Endothelial cell of hepatic sinusoid (primary cell): Measurements from ENCODE around the gene SYT1.

Experiments
- in situ Hi-C: cut with HindIII; loops from 2 replicates; pipeline ENCODE4 v1.10.0; 2017; ENCODE audit warnings: low sequenced_read_pairs

SYT1 gene

DNA sequence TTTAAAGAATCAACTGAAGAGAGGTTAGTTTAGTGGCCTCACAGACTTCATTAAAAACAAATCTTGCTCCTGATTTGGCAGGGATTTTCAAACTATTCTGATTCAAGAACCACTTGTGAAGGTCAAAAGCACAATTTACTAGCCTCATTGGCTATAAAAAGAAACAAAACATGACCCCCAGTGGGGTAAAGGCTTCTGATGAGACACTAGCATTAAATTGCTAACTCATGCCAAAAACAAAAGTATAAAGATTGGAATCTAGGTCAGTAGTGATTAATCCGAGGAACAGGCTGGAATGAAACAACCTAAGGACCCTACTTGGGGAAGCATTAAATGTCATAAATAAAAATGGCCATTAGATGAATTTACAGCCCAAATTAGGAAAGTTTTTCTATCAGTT is 513.9 kb downstream of the SYT1 start:
- in situ Hi-C loops = no loop called here

DNA sequence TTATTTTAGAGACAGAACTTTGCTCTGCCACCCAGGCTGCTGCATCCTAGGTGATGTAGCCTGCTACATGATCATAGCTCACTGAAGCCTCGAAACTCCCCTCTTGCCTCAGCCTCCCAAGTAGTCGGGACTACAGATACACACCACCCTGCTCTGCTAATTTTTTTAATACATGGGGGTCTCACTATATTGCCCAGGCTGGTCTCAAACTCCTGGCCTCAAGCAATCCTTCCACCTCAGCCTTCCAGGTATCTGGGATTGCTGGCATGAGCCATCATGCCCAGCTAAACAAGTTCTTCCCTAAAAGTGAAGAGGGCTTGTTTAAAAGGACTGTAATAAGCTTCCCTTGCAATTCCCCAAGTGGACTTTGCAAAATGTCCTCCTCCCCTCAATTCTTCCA is 515.8 kb downstream of the SYT1 start:
- in situ Hi-C loops = no loop called here

DNA sequence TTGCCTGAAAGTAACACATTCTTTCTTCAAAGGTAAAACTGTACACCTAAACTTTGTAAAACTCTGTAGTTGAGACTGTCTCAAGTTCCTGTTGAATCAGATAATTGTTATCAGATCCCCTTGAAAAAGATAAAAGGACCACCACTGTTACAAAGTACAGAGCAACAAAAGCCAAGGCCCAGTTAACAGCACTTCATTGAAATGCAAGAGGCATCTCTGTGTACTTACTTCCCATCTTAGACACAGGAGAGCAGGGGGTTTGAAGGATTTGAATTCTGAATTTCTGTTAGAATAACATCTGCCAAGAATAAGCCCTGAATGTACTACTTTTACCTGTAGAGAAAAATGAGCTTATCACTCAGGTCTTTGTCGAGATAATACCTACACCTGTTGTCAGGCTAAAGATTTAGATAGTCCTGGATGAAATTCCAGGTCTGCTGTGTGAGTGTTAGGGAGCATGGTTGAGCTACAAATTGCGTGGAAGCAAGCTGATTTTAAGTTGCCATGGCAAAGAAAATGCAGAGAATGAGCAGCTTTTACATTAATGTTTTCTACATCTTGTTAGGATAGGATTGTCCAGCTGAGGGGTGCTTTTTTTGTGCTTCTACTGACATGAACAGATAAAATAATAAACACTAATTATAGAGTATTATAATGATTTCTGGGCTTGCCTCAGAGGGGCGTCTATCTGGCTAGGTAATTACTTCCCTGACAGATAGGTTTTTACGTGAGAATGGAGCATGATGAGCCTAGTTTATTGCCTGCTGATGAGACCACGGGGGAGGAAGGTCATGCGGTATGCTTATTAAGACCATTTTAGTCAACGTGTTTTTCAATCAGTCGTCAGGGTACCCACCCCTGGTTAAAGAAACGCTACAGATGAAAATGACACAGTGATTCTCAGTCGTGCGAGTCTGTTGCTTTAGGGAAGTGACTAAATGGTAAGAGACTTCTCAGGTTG is 517.0 kb downstream of the SYT1 start:
- in situ Hi-C loops = no loop called here

DNA sequence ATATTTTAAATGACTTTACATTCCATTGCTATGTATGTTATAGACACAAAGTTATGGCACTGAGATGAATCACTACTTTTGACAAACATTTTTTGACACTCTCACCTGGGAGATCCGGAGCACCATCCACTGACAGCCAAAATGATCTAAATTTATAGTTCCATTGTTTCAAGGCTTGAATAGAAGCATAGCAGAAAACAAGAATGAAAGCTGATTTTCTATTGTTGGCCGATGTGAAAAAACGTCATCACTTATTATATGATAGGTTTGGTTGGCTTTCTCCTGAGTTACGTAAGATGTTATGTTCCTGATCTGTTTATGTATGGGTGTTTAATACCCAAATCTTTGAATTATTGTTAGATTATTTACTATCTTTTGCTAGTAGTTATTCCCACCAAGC is 520.0 kb downstream of the SYT1 start:
- in situ Hi-C loops = no loop called here

DNA sequence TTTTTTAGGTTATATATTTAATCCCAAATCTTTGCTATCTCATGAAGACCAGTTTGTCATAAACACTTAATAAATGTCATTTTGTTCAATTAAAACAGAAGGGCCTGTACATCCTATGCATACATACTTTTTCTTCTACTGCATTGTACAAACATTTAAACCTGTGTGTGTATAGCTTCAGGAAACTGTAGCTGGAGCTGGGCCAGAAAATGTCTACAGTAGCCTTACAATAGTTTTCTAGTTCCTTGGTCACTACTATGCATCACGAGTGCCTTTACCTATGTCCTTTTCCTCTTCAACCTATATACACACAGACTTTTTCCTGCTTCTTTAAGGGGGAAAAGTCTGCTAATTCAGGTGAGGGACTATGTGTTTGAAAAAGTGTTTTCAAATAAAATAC is 523.4 kb downstream of the SYT1 start:
- in situ Hi-C loops = no loop called here

DNA sequence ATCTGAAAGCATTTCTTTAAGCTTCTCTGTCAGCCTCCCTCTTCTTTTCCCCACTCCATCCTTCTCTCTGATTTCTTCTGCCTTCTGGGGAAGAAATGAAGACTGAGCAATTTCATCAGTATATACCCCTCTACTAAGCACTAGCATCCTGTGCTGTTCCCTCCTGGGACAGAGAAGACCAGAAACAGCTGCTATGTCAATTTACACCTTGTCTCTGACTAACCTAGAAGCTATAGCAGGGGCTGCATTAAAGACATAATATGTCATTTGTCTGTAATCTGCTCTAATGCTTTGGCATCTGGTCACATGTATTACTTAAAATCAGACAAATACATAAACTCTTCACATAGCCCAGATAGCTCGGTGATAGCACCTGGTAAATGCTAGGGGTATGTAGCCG is 529.3 kb downstream of the SYT1 start:
- in situ Hi-C loops = no loop called here

DNA sequence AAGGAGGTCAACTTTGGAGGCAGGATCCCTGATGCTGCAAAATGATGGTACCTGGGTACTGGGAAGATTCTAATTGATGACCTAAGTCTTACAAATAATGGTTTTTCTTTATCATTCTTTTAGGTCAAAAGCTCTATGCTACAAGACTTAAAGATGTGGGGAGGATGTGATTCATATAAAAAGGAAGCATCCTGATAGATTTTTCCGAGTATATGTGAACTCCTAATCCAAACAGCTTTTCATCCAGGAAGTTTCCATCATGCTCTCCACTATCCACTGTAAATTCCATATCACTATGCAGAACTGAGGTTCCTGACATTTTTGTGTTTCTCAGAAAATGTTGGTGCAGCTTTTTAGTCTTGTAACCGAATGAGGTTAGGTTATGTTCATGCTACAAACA is 533.0 kb downstream of the SYT1 start:
- in situ Hi-C loops = no loop called here

DNA sequence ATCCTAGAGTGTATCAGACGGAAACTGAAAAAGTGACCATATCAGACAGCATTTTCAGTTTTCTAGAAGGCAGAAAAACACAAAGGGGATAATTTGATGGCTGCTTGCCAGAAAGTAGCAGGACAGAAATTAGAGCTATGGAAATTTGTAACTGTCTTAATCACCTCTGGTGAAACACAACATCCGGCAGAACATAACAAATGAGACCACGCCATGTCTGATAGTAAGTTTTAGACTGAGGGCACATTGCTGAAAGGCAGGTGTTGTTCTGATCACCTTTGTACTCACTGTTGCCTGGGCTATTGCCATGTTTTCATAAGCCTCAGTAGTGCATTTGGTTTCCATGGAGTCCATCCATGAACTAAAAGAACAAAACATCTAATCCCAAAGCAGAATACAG is 535.9 kb downstream of the SYT1 start:
- in situ Hi-C loops = no loop called here

DNA sequence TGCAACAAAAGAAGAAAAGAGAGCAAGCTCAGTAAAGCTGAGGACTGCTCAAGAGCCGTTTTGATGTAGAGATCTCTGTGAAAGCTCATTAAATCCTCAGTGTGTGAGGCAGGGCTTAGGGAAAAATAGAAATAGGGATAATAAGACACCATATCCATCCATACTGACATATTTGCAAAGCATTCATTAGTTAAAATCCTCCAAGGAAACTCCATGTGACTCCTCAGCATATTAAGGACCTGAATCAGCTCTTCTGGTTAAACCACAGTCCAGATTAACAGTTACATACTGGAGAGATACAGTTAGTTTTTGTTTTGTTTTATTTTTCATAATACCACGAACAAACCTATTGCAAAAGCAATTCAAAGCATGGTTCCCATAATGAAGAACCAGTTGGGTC is 538.0 kb downstream of the SYT1 start:
- in situ Hi-C loops = no loop called here

DNA sequence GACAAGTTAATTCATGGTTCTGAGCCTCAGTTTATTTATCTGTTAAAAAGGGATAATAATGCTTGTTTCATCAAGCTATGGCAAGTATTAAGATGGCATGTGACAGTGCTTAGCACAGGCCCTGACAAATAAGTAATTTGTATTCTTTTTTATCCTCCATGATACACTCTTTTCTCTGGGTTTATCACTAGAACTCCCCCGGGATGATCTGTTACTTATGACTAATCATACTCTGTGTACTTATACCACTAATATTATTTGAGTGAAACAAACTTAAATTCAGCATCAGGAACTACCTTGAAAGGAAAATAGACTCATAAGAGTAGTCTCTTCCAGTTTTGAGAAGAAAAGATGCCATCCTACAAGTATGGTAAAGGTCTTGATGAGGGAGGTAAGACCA is 542.4 kb downstream of the SYT1 start:
- in situ Hi-C loops = no loop called here

DNA sequence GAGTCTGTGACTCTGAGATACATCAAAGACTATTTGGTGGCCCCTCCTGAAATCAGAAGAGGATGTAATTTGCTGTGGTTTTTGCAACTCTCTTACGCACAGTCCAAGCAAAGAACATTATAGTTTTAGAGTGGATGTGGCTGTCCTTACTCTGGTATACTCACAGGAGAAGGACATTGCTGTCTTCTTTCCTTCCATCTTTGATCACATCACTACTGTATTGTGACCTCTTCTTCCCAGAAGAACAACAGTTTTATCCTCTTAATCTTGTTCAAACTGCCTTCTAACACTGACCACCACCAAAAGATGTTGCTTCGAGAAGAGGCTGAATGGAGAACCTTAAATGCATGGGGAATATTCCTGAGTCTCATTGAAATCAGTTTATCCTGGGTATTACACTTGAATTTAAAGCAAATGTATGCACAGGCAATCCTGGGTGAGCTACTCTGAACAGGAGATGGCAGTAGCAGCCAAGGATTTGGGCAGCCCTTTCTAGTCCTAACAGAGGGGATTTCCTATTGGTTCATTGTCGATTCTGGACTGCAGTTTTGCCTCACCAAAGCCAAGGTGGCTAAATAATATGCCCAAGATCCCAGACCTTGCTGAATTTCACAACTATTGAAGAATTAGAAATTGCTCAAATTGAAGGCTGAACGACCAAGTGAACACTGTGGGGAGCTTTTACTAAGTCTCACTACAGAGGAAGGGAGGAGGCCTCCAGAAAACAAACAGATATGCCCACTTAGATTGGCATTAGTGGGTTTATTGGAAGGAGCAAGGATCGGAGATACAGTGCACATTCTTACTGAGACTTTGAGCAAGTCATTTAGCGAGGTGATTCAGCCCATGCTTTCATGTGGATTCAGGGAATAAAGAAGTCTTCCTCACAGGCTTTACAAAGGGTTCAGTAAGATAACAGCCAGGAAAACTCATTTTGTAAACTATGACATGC is 543.4 kb downstream of the SYT1 start:
- in situ Hi-C loops = no loop called here

DNA sequence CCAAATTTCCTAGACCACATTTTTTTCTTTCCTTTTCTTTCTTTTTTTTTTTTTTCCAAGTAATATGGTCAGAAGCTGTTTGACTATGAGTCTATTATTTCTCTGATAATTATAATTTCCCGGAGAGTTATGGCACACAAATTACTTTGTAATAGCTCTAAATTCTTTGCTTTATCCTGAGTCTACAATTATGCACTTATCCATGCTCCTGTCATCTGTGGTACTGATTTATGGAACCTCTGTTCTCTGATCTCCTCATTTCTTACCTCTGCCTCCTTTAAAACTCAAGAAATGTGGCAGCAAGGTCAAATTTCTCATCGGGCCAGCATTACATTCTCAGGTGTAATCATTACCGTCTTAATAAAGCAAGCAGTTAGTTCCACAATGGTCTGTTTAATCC is 544.1 kb downstream of the SYT1 start:
- in situ Hi-C loops = no loop called here

DNA sequence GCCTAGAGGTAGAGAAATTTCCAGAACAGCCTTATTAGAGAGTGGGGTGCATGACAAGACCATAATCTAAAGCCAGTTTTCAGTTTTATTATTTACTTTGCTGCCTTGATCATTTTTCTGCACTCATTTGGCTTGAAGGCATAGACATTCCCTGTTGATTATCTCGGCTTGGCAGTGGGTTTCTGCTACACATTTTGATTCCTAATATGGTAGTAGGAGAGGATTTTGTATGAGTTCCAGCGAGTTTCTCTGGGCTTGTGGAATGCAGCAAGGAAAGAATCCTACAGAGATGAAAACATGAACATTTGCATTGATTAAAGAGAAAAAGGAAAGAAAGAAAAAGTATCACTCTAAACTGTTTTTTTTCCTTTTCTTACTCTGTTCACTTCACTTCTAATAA is 545.0 kb downstream of the SYT1 start:
- in situ Hi-C loops = no loop called here

DNA sequence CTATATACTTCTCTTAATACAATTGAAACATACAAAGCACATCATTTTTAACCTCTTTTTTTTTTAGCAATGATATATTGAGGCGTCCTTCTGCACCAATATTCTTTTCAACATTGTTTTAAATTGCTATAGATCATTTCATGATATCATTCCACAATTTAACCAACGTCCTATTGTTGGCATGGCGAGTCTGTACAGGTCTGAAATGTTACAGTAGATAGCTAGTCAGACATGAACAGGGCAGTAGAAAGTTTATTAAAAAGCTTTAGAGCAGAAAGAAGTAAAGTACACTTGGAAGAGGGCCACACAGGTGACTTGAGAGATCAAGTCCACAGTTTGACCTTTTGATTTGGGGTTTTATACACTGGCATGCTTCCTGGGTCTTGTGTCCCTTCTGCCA is 547.2 kb downstream of the SYT1 start:
- in situ Hi-C loops = no loop called here

DNA sequence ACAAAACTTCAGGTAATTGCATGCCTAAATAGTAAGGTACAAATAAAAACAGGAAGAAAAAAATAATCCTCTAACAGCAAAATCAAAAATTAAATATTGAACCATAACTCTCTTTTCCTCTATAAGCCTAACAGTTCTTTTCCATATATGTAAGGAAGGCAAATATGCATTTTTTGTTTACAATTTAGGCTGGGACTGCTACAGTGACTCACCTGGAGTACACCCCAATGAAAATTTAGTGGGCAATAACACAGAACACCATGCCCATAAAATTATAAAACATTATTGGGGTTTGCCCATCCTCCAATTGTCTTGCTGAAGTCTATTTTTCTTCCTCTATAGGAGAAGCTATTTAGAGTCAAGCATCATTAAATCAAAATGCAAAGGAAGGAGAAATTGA is 549.2 kb downstream of the SYT1 start:
- in situ Hi-C loops = no loop called here

DNA sequence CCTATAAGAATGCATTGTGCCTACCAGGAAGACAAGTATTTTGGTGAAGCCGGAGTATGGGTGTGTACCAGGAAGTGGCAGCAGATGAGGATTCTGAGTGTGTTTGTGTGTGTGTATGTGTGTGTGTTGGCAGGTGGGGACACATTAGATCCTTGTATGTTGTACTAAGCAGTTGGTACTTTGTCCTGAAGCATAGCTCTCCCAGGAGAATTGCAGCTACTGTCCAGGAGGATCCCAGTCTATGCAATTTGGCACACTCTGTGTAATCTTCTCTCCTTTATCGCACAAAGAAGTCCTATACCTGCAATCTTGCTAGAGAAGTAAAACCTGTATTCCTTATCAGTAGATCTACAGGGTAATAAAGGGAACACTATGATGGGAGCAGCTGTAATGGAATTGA is 549.7 kb downstream of the SYT1 start:
- in situ Hi-C loops = no loop called here

DNA sequence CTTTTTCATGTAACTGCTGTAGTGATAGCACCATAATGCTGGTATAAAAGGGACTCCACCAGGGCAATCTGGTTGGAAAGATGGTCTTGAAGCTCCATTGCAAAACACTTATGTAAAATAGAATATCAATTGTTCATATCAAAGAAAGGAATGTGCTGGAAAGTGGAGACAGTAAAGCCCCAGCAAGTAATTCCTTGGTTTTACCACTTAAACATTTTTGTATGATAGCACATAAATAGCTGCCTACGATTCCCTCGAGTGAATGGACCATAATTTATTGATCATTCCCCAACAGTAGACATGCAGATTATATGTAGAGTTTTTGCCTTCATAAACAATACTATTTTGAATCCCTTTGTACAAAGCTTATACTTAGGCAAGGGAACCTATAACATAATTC is 550.7 kb downstream of the SYT1 start:
- in situ Hi-C loops = no loop called here

DNA sequence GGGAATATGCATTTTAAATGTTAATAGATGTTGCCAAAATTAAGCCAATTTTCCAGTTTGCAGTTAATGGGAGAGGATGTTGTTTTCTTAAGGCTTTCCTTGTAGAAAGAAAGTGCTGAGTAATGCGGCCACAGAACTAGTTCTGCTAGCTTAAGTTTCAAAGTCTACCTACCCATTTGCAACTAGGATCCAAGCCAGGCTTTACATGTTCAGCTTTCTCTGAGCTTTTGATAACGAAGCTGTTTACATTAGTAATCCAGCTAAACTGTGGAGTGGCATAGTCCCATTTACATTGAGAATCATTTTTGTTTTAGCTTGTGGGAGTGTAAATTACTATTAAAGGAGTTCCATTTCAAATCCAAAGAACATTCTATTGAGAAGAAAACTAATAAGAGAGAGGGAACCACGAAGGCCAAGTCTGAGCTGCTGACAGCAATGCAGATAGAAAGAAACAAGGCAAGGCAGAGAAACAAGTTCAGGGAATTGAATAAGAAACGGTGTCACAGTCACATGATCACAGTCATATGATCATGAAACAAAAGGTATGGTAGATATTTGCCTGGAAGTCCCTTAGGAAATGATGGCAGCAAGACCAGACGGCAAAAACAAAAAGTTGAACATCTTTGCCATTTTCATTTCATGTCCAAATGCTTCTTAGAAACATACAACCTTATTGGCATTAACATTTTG is 551.3 kb downstream of the SYT1 start:
- in situ Hi-C loops = no loop called here

DNA sequence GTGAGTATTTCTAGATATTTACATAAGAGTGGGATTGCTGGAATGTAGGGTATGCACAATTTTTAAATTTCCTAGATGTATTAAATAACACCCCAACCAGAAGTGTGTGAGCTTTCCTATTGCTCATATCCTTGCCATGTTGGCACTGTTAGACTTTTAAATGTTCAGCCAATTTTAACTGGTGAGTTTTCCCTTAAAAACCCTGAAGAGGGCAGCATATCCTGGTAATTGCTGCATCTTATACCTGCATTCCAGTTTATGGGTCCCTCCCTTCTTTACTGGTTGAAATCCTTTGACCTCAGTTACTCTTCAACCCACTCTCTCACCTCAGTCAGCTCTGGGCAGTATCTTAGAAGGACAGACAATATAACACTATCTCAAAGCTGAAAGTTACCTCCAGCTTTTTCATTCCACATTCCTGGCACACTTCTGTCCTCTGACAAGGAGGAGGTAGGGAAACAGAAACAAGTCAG is 555.6 kb downstream of the SYT1 start:
- in situ Hi-C loops = no loop called here

DNA sequence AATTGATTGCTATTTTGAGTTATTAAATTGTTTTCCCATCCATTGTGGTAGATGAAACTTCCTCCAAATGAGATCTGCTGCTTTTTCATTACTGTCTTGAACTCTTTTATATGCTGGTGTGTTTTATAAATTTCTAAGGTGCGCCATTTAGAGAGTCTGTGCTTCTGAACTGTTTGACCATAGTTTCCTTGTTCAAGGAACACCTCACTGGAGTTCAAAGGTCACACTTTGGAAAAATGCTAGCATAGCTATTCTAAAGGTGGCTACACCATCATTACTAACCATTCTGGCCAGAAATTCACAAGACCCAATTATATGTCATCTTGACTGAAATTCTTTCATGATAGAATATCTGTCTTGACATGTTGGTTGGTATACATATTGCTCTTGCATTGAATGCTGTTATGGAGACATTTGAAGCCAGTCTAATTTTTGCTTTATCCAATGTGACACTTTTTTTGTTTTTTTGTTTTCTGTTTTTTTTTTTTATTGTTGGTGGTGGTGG is 556.7 kb downstream of the SYT1 start:
- in situ Hi-C loops = no loop called here
